A673 (cell line): ENCODE data around the gene DIDO1. TPM values are rescaled to one million over a fixed set of nuclear protein-coding genes. Genes with fewer than 3 reads are reported as not detected.

Experiments used
- BruUV-seq: library from RNA; stranded (reverse); fragments of 400-500 nt; replicated peaks from 2 replicates; lab custom pipeline; 2021; lab: Mats Ljungman, UMichigan
- CTCF ChIA-PET: fragments of 300-600 bp; sonication (Branson Sonifier 250); formaldehyde crosslinking; loops from one replicate; lab custom pipeline; 2022; ENCODE audit warnings: antibody characterized with exemption; lab: Charles Lee
- POLR2A ChIA-PET: fragments of 300-600 bp; sonication (Branson Sonifier 250); formaldehyde crosslinking; loops from one replicate; lab custom pipeline; 2022; ENCODE audit warnings: antibody characterized with exemption; ENCODE audit not compliant: low non-redundant PET; lab: Charles Lee
- DNase-seq: peaks from one replicate; pipeline ENCODE4 v3.0.0-alpha.2; 2015; ENCODE audit warnings: low spot score
- H3K27ac ChIP-seq: fragments of 200-600 bp; sonication (generic); 2 replicates; pipeline ENCODE4 v1.5.1; 2016; ENCODE audit warnings: mixed run types, low read depth, mild to moderate bottlenecking, mixed read lengths, antibody characterized with exemption, low read length; ENCODE audit not compliant: poor library complexity, severe bottlenecking
- H3K27me3 ChIP-seq: fragments of 200-600 bp; sonication (generic); replicated peaks from 2 replicates; pipeline ENCODE4 v1.6.1; 2017; ENCODE audit warnings: mixed run types, low read depth, mild to moderate bottlenecking, mixed read lengths, antibody characterized with exemption, low read length; ENCODE audit not compliant: insufficient read depth, poor library complexity
- H3K36me3 ChIP-seq: fragments of 200-600 bp; sonication (generic); 2 replicates; pipeline ENCODE4 v1.6.1; 2016; ENCODE audit warnings: mixed run types, mild to moderate bottlenecking, mixed read lengths, antibody characterized with exemption, low read length; ENCODE audit not compliant: insufficient read depth, poor library complexity, severe bottlenecking
- H3K4me1 ChIP-seq: fragments of 200-600 bp; sonication (generic); 2 replicates; pipeline ENCODE4 v1.6.1; 2017; ENCODE audit warnings: mixed run types, mild to moderate bottlenecking, mixed read lengths, antibody characterized with exemption, low read length; ENCODE audit not compliant: insufficient read depth, poor library complexity, severe bottlenecking
- H3K4me3 ChIP-seq: fragments of 200-600 bp; sonication (generic); 2 replicates; pipeline ENCODE4 v1.5.1; 2016; ENCODE audit warnings: low read depth, mixed run types, mild to moderate bottlenecking, mixed read lengths, low read length; ENCODE audit not compliant: poor library complexity, severe bottlenecking
- H3K9me3 ChIP-seq: fragments of 200-600 bp; sonication (generic); 2 replicates; pipeline ENCODE4 v1.6.1; 2016; ENCODE audit warnings: mixed run types, low read depth, mild to moderate bottlenecking, mixed read lengths, antibody characterized with exemption, low read length; ENCODE audit not compliant: poor library complexity, severe bottlenecking
- EZH2 ChIP-seq: fragments of 200-600 bp; sonication (generic); IDR thresholded peaks from 2 replicates; pipeline ENCODE4 v1.6.1; 2017; ENCODE audit warnings: borderline replicate concordance, low read depth, mild to moderate bottlenecking, mixed read lengths, antibody characterized with exemption, low read length; ENCODE audit not compliant: poor library complexity, severe bottlenecking
- intact Hi-C: fragments of 100-400 bp; cut with micrococcal nuclease; formaldehyde crosslinking; loops from one replicate; pipeline ENCODE4 v1.10.0; 2022; ENCODE audit not compliant: unreplicated experiment
- total RNA-seq: library from RNA; stranded (reverse); gene quantifications from 2 replicates; pipeline ENCODE4 v1.2.3, GENCODE V29; 2021
- TF ChIP-seq, protein P1 (sequence below): fragments of 300-800, 200-600 bp; sonication (generic); conservative IDR thresholded peaks from 2 replicates; pipeline ENCODE4 v1.5.1; 2017; ENCODE audit warnings: low read depth, mild to moderate bottlenecking, antibody characterized with exemption, low read length, moderate library complexity, mixed read lengths

Gene DIDO1
- total RNA-seq, 1 experiment from 2014 or later = 64.4 TPM

DNA sequence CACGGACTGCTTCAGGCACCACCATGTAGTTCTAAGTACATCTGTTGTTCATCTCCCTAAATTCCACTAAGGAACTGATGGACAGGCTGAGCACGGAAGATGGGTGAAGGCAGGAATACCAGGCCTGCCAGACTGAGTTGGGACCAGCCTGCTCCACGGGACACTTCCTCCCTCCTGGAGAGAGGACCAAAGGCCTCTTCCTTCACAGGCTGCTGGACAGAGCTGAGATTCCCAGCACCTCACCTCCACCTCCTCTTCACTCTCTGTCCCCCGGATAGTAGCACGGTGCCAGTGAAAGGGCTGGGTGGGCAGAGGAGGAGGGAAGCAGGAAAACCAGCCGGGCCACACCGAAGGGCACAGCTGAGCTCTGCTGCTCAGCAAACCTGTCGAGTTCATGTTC is 41.7 kb downstream of the DIDO1 start:
- Histone ChIP-seq H3K27ac (no peak overlapping the region), H3K27me3 (no peaks in the 10 kb centered on the region), H3K4me3 (no peak overlapping the region), H3K36me3 (peaks cover 34% of the 10 kb centered on the region), H3K4me1 (peaks cover 31% of the 10 kb centered on the region), H3K9me3 (no peaks in the 10 kb centered on the region)
- ChIA-PET CTCF (no interaction called here), POLR2A (no interaction called here)
- no peak for TF ChIP-seq EZH2
- no TSS peak for BruUV-seq
- intact Hi-C loops = no loop called here
- DNase-seq = no peak

DNA sequence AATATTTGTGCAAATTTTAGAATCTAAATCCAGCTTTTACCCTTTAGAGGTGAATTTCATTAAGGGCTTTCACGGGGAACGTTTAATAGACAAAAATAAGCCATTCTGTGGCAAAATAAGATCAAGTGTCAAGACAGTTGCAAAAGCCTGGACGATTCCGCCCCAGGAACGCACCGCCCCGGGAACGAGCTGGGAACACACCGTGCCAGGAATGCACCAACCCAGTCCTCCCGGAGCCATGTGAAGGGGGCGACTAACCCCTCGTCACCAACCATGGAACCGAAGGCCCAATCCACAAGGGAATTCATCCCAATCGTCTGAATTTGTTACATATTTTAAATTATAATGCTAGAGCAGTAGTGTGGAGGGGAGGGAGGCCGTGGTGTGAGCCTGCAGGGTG is 43.9 kb downstream of the DIDO1 start:
- Histone ChIP-seq H3K4me3 (no peak overlapping the region), H3K27me3 (no peaks in the 10 kb centered on the region), H3K4me1 (peaks cover 22% of the 10 kb centered on the region), H3K27ac (no peak overlapping the region), H3K9me3 (no peaks in the 10 kb centered on the region), H3K36me3 (peaks cover 18% of the 10 kb centered on the region)
- intact Hi-C loops = no loop called here
- TF ChIP-seq, protein P1, sequence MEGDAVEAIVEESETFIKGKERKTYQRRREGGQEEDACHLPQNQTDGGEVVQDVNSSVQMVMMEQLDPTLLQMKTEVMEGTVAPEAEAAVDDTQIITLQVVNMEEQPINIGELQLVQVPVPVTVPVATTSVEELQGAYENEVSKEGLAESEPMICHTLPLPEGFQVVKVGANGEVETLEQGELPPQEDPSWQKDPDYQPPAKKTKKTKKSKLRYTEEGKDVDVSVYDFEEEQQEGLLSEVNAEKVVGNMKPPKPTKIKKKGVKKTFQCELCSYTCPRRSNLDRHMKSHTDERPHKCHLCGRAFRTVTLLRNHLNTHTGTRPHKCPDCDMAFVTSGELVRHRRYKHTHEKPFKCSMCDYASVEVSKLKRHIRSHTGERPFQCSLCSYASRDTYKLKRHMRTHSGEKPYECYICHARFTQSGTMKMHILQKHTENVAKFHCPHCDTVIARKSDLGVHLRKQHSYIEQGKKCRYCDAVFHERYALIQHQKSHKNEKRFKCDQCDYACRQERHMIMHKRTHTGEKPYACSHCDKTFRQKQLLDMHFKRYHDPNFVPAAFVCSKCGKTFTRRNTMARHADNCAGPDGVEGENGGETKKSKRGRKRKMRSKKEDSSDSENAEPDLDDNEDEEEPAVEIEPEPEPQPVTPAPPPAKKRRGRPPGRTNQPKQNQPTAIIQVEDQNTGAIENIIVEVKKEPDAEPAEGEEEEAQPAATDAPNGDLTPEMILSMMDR = no peak
- TF ChIP-seq EZH2 = no peak
- no peak for DNase-seq
- BruUV-seq = no TSS peak
- POLR2A ChIA-PET = no interaction called here
- CTCF ChIA-PET = no interaction called here

DNA sequence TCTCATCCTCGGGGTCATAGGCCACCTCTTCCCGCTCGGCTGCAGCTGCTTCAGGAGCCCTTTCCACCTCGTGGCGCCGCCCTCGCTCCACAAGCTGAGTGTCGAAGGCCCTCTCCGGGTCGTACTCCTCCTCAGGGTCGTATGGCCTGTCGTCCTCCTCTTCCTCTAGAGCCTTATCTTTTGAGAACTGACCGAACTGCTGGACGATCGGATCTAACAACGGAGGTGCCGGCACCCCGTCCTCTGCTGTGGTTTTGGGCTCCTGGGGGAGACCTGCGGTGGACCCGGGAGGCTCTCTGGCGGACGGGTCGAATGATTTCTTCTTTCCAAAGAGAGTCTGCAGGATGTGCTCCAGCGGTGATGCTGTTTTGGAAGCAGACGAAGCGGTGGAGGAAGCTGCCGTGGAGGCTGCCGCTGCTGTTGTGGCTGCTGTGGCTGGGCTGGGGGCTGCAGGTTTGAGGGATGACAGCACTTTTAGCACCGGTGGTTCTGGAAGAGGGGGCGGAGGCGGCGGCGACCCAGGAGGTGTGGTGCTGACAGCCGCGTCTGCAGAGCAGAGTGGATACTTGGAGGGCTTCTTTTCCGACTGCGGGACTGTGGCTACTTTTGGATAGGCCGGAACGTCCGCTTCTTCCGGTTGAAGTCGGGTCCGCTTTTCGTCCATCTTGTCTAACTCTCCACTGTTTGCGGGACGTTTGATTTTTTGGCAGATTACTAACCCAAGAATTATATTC is 44.5 kb downstream of the DIDO1 start:
- no peak overlapping the region for H3K4me3 ChIP-seq
- ChIA-PET CTCF (no interaction called here), POLR2A (no interaction called here)
- DNase-seq = no peak
- no peak for TF ChIP-seq EZH2
- TF ChIP-seq, protein P1 = no peak
- H3K9me3 ChIP-seq = no peaks in the 10 kb centered on the region
- TSS peak; percentile 14 for BruUV-seq
- peaks cover 18% of the 10 kb centered on the region for H3K4me1 ChIP-seq
- intact Hi-C loops = no loop called here
- H3K36me3 ChIP-seq = peaks cover 15% of the 10 kb centered on the region
- no peak overlapping the region for H3K27ac ChIP-seq
- no peaks in the 10 kb centered on the region for H3K27me3 ChIP-seq
